ENCODE data around the gene TMEM25.
"Not testable (repeated sequence)": the region's sequence is repeated elsewhere in the genome, so short reads cannot be mapped to it uniquely, and the experiment has no call there.

The TMEM25 gene

DNA sequence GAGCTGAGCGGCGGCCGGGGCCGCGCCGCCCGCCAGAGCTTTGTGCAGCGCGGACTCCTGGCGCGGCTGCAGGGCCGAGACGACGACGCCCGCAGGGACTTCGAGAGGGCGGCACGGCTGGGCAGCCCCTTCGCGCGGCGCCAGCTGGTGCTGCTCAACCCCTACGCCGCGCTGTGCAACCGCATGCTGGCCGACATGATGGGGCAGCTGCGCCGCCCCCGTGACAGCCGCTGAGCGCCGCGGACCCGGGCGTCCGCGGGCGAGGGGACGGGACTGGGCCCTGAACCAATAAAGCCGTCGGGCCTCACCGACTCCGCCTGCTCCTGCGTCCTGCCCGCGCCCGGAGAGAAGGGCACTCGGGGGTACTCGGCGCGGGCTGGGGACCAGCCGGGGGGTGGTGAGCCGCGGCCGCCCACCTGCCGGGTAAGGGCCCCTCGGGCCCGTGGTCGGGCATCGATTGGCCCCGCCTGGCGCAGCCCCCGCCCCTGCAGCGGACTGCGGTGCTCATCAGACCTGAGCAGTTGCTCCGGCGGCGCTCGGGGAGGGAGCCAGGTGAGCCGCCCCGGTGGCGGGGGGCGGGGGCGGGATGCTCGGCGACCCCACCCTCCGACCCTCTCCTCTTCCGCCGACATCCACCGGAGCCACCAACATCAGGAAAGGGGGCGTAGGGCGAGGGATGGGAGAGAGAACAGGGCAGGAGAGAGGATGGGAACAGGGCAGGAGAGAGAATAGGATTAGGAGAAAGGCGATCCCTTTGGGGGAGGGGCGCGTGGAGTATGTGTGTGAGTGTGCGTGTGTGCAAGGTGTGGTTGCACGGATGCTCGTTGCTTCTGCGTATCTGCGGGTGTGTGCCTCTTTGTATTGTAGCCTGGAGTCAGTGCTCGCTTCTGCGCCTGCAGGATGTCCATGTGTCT is at the start of gene TMEM25 (continued):
- TF ChIP-seq ZNF157 (tag by site-specific recombination; IDR thresholded peaks at IDR 0.05) = no peak
- peak; percentile 79; the same call in 1 of the 2 replicates for TF ChIP-seq ZNF561 (tag by site-specific recombination; IDR thresholded peaks at IDR 0.05; ENCODE audit: borderline replicate concordance)
- TF ChIP-seq KLF10 (tag by site-specific recombination; IDR thresholded peaks at IDR 0.05) = peak; percentile 55; the same call in 1 of the 2 replicates
- TF ChIP-seq TCF7L2 (IDR thresholded peaks at IDR 0.05; ENCODE audit: borderline replicate concordance, low read depth, low read length) = no peak
- TF ChIP-seq ZXDB (tag by site-specific recombination; IDR thresholded peaks at IDR 0.05) = peak; percentile 90
- TF ChIP-seq SALL2 (tag by site-specific recombination; IDR thresholded peaks at IDR 0.05; ENCODE audit: borderline replicate concordance) = no peak
- TF ChIP-seq ZNF670 (tag by site-specific recombination; IDR thresholded peaks at IDR 0.05; ENCODE audit: low read depth) = no peak
- TF ChIP-seq ZNF776 (tag by site-specific recombination; IDR thresholded peaks at IDR 0.05; ENCODE audit: borderline replicate concordance) = no peak
- no peak for TF ChIP-seq ZNF16 (tag by site-specific recombination; IDR thresholded peaks at IDR 0.05; ENCODE audit: low read depth)
- no peak for TF ChIP-seq ZNF48 (tag by site-specific recombination; IDR thresholded peaks at IDR 0.05)
- TF ChIP-seq ZNF394 (tag by site-specific recombination; IDR thresholded peaks at IDR 0.05; ENCODE audit: borderline replicate concordance) = 0 out of 2 replicates have a peak, but pooled peaks have one; percentile 17

DNA sequence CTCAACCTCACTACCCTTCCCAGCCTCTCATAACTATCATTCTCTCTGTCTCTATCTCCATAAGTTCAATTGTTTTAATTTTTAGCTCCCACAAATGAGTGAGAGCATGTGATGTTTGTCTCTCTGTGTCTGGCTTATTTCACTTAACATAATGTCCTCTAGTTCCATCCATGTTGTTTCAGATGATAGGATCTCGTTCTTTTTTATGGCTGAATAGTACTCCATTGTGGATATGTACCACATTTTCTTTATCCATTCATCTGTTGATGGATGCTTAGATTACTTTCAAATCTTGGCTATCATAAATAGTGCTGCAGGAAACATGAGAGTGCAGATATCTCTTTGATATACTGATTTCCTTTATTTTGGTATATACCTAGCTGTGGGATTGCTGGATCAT is 49.8 kb upstream of the TMEM25 start:
- H3K4me3 ChIP-seq (ENCODE audit: low read depth, low read length); H3K4me1 ChIP-seq (ENCODE audit: control insufficient read depth, insufficient read depth, low read length); H3K27ac ChIP-seq (ENCODE audit: extremely low read depth, low read depth, low read length); H3K9me3 ChIP-seq (ENCODE audit: control insufficient read depth, insufficient read depth, low read depth, low read length); POLR2A ChIA-PET: not testable (repeated sequence)
- CTCF ChIA-PET = interaction anchor here (0.7 kb wide), 2 partner anchors 82 to 105 kb away, joined by 3 read pairs; no protein-coding TSS in a partner anchor
- peaks cover 28 to 85% of the 10 kb centered on the region in 2 experiments; a peak in 2 of 3 replicates for H3K36me3 ChIP-seq (ENCODE audit: control insufficient read depth in 2 of 2, insufficient read depth in 1 of 2, low read length in 2 of 2)
- peak; percentile 91 for TF ChIP-seq ZNF146 (tag by site-specific recombination; IDR thresholded peaks at IDR 0.05)

DNA sequence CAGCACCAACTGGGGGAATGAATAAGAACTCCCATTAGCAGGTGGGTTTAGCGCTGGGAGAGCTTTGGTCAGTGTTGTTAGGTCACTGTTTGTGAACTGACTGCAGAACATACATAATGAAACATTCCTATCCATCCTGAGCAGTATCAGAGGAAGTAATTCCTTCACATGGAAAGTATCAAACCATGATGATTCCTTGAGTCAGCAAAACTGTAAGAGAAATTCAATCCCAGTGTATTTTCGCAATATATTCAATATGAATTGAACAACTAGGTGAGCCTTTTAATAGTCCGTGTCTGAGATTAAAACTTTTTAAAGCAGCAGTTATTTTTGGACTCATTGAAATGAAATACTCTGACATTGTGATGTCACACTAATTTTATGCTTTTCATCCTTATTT is 46.6 kb upstream of the TMEM25 start:
- Histone ChIP-seq H3K4me3 (ENCODE audit: low read depth, low read length) (no peak overlapping the region), H3K36me3 (ENCODE audit: control insufficient read depth in 2 of 2, insufficient read depth in 1 of 2, low read length in 2 of 2) (peaks cover 30 to 72% of the 10 kb centered on the region in 2 experiments; a peak in 2 of 3 replicates), H3K9me3 (ENCODE audit: control insufficient read depth, insufficient read depth, low read depth, low read length) (no peaks in the 10 kb centered on the region), H3K4me1 (ENCODE audit: control insufficient read depth, insufficient read depth, low read length) (no peaks in the 10 kb centered on the region), H3K27ac (ENCODE audit: extremely low read depth, low read depth, low read length) (no peak overlapping the region)
- TF ChIP-seq ZNF707 (tag by site-specific recombination; IDR thresholded peaks at IDR 0.05) = no peak
- TF ChIP-seq PRDM1 (tag by site-specific recombination; IDR thresholded peaks at IDR 0.05) = no peak
- TF ChIP-seq, protein P1, sequence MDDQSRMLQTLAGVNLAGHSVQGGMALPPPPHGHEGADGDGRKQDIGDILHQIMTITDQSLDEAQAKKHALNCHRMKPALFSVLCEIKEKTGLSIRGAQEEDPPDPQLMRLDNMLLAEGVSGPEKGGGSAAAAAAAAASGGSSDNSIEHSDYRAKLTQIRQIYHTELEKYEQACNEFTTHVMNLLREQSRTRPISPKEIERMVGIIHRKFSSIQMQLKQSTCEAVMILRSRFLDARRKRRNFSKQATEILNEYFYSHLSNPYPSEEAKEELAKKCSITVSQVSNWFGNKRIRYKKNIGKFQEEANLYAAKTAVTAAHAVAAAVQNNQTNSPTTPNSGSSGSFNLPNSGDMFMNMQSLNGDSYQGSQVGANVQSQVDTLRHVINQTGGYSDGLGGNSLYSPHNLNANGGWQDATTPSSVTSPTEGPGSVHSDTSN (CRISPR knock-in tag; IDR thresholded peaks at IDR 0.05) = no peak
- no peak for TF ChIP-seq ZNF423 (tag by site-specific recombination; IDR thresholded peaks at IDR 0.05)
- no peak for TF ChIP-seq YY2 (tag by site-specific recombination; IDR thresholded peaks at IDR 0.05)
- TF ChIP-seq ZNF521 (tag by site-specific recombination; IDR thresholded peaks at IDR 0.05) = no peak
- no peak for TF ChIP-seq KLF10 (tag by site-specific recombination; IDR thresholded peaks at IDR 0.05)
- TF ChIP-seq ZNF548 (tag by site-specific recombination; IDR thresholded peaks at IDR 0.05) = no peak
- TF ChIP-seq BCL11A (tag by site-specific recombination; IDR thresholded peaks at IDR 0.05; ENCODE audit: low read depth) = no peak
- TF ChIP-seq ZBTB21 (tag by site-specific recombination; IDR thresholded peaks at IDR 0.05) = no peak
- TF ChIP-seq KLF8 (tag by site-specific recombination; IDR thresholded peaks at IDR 0.05) = no peak
- no peak for TF ChIP-seq ZNF146 (tag by site-specific recombination; IDR thresholded peaks at IDR 0.05)
- no peak for TF ChIP-seq ZNF785 (tag by site-specific recombination; IDR thresholded peaks at IDR 0.05)
- TF ChIP-seq, protein P2, sequence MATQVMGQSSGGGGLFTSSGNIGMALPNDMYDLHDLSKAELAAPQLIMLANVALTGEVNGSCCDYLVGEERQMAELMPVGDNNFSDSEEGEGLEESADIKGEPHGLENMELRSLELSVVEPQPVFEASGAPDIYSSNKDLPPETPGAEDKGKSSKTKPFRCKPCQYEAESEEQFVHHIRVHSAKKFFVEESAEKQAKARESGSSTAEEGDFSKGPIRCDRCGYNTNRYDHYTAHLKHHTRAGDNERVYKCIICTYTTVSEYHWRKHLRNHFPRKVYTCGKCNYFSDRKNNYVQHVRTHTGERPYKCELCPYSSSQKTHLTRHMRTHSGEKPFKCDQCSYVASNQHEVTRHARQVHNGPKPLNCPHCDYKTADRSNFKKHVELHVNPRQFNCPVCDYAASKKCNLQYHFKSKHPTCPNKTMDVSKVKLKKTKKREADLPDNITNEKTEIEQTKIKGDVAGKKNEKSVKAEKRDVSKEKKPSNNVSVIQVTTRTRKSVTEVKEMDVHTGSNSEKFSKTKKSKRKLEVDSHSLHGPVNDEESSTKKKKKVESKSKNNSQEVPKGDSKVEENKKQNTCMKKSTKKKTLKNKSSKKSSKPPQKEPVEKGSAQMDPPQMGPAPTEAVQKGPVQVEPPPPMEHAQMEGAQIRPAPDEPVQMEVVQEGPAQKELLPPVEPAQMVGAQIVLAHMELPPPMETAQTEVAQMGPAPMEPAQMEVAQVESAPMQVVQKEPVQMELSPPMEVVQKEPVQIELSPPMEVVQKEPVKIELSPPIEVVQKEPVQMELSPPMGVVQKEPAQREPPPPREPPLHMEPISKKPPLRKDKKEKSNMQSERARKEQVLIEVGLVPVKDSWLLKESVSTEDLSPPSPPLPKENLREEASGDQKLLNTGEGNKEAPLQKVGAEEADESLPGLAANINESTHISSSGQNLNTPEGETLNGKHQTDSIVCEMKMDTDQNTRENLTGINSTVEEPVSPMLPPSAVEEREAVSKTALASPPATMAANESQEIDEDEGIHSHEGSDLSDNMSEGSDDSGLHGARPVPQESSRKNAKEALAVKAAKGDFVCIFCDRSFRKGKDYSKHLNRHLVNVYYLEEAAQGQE (tag by site-specific recombination; IDR thresholded peaks at IDR 0.05) = no peak
- TF ChIP-seq, protein P3, sequence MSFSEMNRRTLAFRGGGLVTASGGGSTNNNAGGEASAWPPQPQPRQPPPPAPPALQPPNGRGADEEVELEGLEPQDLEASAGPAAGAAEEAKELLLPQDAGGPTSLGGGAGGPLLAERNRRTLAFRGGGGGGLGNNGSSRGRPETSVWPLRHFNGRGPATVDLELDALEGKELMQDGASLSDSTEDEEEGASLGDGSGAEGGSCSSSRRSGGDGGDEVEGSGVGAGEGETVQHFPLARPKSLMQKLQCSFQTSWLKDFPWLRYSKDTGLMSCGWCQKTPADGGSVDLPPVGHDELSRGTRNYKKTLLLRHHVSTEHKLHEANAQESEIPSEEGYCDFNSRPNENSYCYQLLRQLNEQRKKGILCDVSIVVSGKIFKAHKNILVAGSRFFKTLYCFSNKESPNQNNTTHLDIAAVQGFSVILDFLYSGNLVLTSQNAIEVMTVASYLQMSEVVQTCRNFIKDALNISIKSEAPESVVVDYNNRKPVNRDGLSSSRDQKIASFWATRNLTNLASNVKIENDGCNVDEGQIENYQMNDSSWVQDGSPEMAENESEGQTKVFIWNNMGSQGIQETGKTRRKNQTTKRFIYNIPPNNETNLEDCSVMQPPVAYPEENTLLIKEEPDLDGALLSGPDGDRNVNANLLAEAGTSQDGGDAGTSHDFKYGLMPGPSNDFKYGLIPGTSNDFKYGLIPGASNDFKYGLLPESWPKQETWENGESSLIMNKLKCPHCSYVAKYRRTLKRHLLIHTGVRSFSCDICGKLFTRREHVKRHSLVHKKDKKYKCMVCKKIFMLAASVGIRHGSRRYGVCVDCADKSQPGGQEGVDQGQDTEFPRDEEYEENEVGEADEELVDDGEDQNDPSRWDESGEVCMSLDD (tag by site-specific recombination; IDR thresholded peaks at IDR 0.05) = no peak
- CTCF ChIA-PET = interaction anchor here (0.8 kb wide), 1 partner anchor 82 kb away, joined by 3 read pairs; no protein-coding TSS in a partner anchor
- POLR2A ChIA-PET = no interaction called here

Data from HEK293 (cell line).